H1 (cell line): ENCODE measurements around the gene COMP. TPM values are rescaled to one million over a fixed set of nuclear protein-coding genes. Genes with fewer than 3 reads are reported as not detected.
A peak's percentile ranks its signal among the peaks of the same experiment; 100 is the strongest.

Experiments
- ASH2L ChIP-seq: fragments of 200-600, 300-600 bp; sonication (generic); IDR thresholded peaks from one replicate; pipeline ENCODE4 v1.7.1; 2017; ENCODE audit warnings: low read length
- BACH1 ChIP-seq: IDR thresholded peaks from 2 replicates; pipeline ENCODE4 v1.6.1; 2012; ENCODE audit warnings: low read length, improper control_type of control experiment
- EP300 ChIP-seq, 2 experiments: IDR thresholded peaks; 1 replicate in 1 of 2; 2 replicates in 1 of 2; pipeline ENCODE4 v1.6.1; 2011 to 2012; ENCODE audit warnings: low read depth in 2 of 2, low read length in 2 of 2, mild to moderate bottlenecking in 2 of 2, borderline replicate concordance in 1 of 2, inconsistent platforms in 1 of 2, moderate library complexity in 1 of 2
- GABPA ChIP-seq: IDR thresholded peaks from 2 replicates; pipeline ENCODE4 v1.6.1; 2011; ENCODE audit warnings: mild to moderate bottlenecking, low read length, moderate library complexity, borderline replicate concordance; ENCODE audit not compliant: insufficient read depth
- HDAC2 ChIP-seq, 2 experiments: fragments of 300-600 bp in 1 of 2; sonication (generic) in 1 of 2; IDR thresholded peaks; 2 replicates each; pipeline ENCODE4 v1.6.1; 2011 to 2012; ENCODE audit warnings: low read depth in 2 of 2, low read length in 2 of 2, mild to moderate bottlenecking in 2 of 2, moderate library complexity in 2 of 2, borderline replicate concordance in 1 of 2, inconsistent platforms in 1 of 2
- HDAC6 ChIP-seq: IDR thresholded peaks from one replicate; pipeline ENCODE4 v1.7.1; 2012; ENCODE audit warnings: low read depth, mild to moderate bottlenecking, inconsistent platforms, low read length, moderate library complexity
- JUN ChIP-seq: IDR thresholded peaks from 2 replicates; pipeline ENCODE4 v1.6.1; 2011; ENCODE audit warnings: low read depth, mild to moderate bottlenecking, improper control_type of control experiment, low read length
- KDM5A ChIP-seq: fragments of 200-600 bp; IDR thresholded peaks from 2 replicates; pipeline ENCODE4 v1.7.1; 2012; ENCODE audit warnings: mild to moderate bottlenecking, low read length, inconsistent platforms, mixed read lengths
- MAFK ChIP-seq: IDR thresholded peaks from 2 replicates; pipeline ENCODE4 v1.6.1; 2012; ENCODE audit warnings: low read depth, mild to moderate bottlenecking, improper control_type of control experiment, low read length
- NRF1 ChIP-seq: IDR thresholded peaks from 2 replicates; pipeline ENCODE4 v1.6.1; 2011; ENCODE audit warnings: mild to moderate bottlenecking, low read depth, low read length, improper control_type of control experiment
- POLR2AphosphoS5 ChIP-seq: IDR thresholded peaks from 2 replicates; pipeline ENCODE4 v1.6.1; 2011; ENCODE audit warnings: low read depth, low read length
- RAD21 ChIP-seq, 2 experiments: IDR thresholded peaks in 1 of 2; conservative IDR thresholded peaks in 1 of 2; 2 replicates each; pipeline ENCODE4 v1.6.1; 2011; ENCODE audit warnings: low read depth in 2 of 2, low read length in 2 of 2, improper control_type of control experiment in 1 of 2, inconsistent platforms in 1 of 2, mild to moderate bottlenecking in 1 of 2, moderate library complexity in 1 of 2
- RFX5 ChIP-seq: IDR thresholded peaks from 2 replicates; pipeline ENCODE4 v1.6.1; 2011; ENCODE audit warnings: low read depth, low read length, improper control_type of control experiment, borderline replicate concordance
- SIN3A ChIP-seq, 2 experiments: IDR thresholded peaks in 1 of 2; conservative IDR thresholded peaks in 1 of 2; 2 replicates each; pipeline ENCODE4 v1.6.1; 2011 to 2012; ENCODE audit warnings: low read length in 2 of 2, improper control_type of control experiment in 1 of 2, low read depth in 1 of 2, mild to moderate bottlenecking in 1 of 2
- SIX5 ChIP-seq: IDR thresholded peaks from 2 replicates; pipeline ENCODE4 v1.6.1; 2011; ENCODE audit warnings: mild to moderate bottlenecking, low read depth, low read length
- SP4 ChIP-seq: IDR thresholded peaks from 2 replicates; pipeline ENCODE4 v1.6.1; 2012; ENCODE audit warnings: low read length, inconsistent platforms
- TAF1 ChIP-seq: IDR thresholded peaks from 2 replicates; pipeline ENCODE4 v1.6.1; 2011; ENCODE audit warnings: mild to moderate bottlenecking, low read depth, low read length
- TCF12 ChIP-seq: IDR thresholded peaks from 2 replicates; pipeline ENCODE4 v1.6.1; 2011; ENCODE audit warnings: low read depth, mild to moderate bottlenecking, low read length
- polyA plus RNA-seq, 7 experiments: library from polyadenylated mRNA; depleted of rRNA in 3 of 7; stranded (reverse) in 5 of 7; unstranded in 2 of 7; fragments of >200 nt in 5 of 7; fragments of 200-250 nt in 2 of 7; gene quantifications; 1 replicate in 5 of 7; 2 replicates in 1 of 7; 4 replicates in 1 of 7; pipeline versions ENCODE4 v1.2.1 to v1.2.3, GENCODE V29; 2011 to 2013; ENCODE audit warnings: missing spikeins in 2 of 7, mixed read lengths in 2 of 7
- total RNA-seq: library from RNA; stranded (reverse); fragmentation: NEBNext Ultra II Directional; extraction: Animal tissue kit (Norgen Biotek cat#: 25700); gene quantifications from 2 replicates; pipeline ENCODE4 v1.2.1, GENCODE V29; 2021
- TF ChIP-seq, protein P1 (sequence below), 3 experiments: IDR thresholded peaks; 1 replicate in 2 of 3; 2 replicates in 1 of 3; pipeline versions ENCODE4 v1.5.1 to v1.6.1; 2011; ENCODE audit warnings: low read length in 3 of 3, mild to moderate bottlenecking in 3 of 3, inconsistent platforms in 2 of 3, low read depth in 1 of 3, moderate library complexity in 1 of 3; ENCODE audit not compliant: insufficient read depth in 1 of 3; ENCODE audit errors: control extremely low read depth in 1 of 3
- TF ChIP-seq, protein P2 (sequence below): IDR thresholded peaks from 2 replicates; pipeline ENCODE4 v1.6.1; 2012; ENCODE audit warnings: inconsistent platforms

COMP gene
- total and polyA plus RNA-seq, 2 of the 8 experiments (the other 6 are each of a cell fraction or from before 2014, with no cell fraction given): 0.17 TPM

GRCh38 chr19:18831524-18832305, 40.6 kb upstream of the COMP start, which contains the start of gene UPF1 (continued):
- TF ChIP-seq, protein P1, sequence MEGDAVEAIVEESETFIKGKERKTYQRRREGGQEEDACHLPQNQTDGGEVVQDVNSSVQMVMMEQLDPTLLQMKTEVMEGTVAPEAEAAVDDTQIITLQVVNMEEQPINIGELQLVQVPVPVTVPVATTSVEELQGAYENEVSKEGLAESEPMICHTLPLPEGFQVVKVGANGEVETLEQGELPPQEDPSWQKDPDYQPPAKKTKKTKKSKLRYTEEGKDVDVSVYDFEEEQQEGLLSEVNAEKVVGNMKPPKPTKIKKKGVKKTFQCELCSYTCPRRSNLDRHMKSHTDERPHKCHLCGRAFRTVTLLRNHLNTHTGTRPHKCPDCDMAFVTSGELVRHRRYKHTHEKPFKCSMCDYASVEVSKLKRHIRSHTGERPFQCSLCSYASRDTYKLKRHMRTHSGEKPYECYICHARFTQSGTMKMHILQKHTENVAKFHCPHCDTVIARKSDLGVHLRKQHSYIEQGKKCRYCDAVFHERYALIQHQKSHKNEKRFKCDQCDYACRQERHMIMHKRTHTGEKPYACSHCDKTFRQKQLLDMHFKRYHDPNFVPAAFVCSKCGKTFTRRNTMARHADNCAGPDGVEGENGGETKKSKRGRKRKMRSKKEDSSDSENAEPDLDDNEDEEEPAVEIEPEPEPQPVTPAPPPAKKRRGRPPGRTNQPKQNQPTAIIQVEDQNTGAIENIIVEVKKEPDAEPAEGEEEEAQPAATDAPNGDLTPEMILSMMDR (IDR thresholded peaks at IDR 0.05; ENCODE audit: control extremely low read depth in 1 of 3, insufficient read depth in 1 of 3, low read depth in 1 of 3, low read length in 3 of 3): 0 out of 4 replicates have a peak, but pooled peaks of 1 of the 3 experiments have one; percentile 10
- TF ChIP-seq TCF12 (no peak), ASH2L (no peak), NRF1 (peak; percentile 86), JUN (no peak), MAFK (no peak), RFX5 (no peak), RAD21 (IDR thresholded peaks at IDR 0.05 in 1 of 2, conservative IDR thresholded peaks at IDR 0.05 in 1 of 2; ENCODE audit: low read depth in 2 of 2, low read length in 2 of 2) (0 out of 4 replicates have a peak, but pooled peaks of 1 of the 2 experiments have one; percentile 3), SP4 (no peak), KDM5A (no peak), TAF1 (peak; percentile 93), EP300 (IDR thresholded peaks at IDR 0.05; ENCODE audit: borderline replicate concordance in 1 of 2, low read depth in 2 of 2, low read length in 2 of 2) (peak in 1 of 2 experiments; percentile 13; a peak in 1 of 3 replicates), SIX5 (no peak), HDAC6 (no peak), SIN3A (conservative IDR thresholded peaks at IDR 0.05 in 1 of 2, IDR thresholded peaks at IDR 0.05 in 1 of 2; ENCODE audit: low read depth in 1 of 2, low read length in 2 of 2) (no peak), GABPA (0 out of 2 replicates have a peak, but pooled peaks have one; percentile 18), HDAC2 (IDR thresholded peaks at IDR 0.05; ENCODE audit: borderline replicate concordance in 1 of 2, low read depth in 2 of 2, low read length in 2 of 2) (peak in 1 of 2 experiments; percentile 88; a peak in 1 of 4 replicates), POLR2AphosphoS5 (peak; percentile 82), BACH1 (no peak)
- TF ChIP-seq, protein P2, sequence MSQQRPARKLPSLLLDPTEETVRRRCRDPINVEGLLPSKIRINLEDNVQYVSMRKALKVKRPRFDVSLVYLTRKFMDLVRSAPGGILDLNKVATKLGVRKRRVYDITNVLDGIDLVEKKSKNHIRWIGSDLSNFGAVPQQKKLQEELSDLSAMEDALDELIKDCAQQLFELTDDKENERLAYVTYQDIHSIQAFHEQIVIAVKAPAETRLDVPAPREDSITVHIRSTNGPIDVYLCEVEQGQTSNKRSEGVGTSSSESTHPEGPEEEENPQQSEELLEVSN: peak; percentile 38
